A673 (cell line): ENCODE data around the gene KRT80. TPM values are rescaled to one million over a fixed set of nuclear protein-coding genes. Genes with fewer than 3 reads are reported as not detected.

ENCODE experiments used
- BruUV-seq: library from RNA; stranded (reverse); fragments of 400-500 nt; replicated peaks from 2 replicates; lab custom pipeline; 2021; lab: Mats Ljungman, UMichigan
- CTCF ChIA-PET: fragments of 300-600 bp; sonication (Branson Sonifier 250); formaldehyde crosslinking; loops from one replicate; lab custom pipeline; 2022; ENCODE audit warnings: antibody characterized with exemption; lab: Charles Lee
- POLR2A ChIA-PET: fragments of 300-600 bp; sonication (Branson Sonifier 250); formaldehyde crosslinking; loops from one replicate; lab custom pipeline; 2022; ENCODE audit warnings: antibody characterized with exemption; ENCODE audit not compliant: low non-redundant PET; lab: Charles Lee
- DNase-seq: peaks from one replicate; pipeline ENCODE4 v3.0.0-alpha.2; 2015; ENCODE audit warnings: low spot score
- H3K27ac ChIP-seq: fragments of 200-600 bp; sonication (generic); 2 replicates; pipeline ENCODE4 v1.5.1; 2016; ENCODE audit warnings: mixed run types, low read depth, mild to moderate bottlenecking, mixed read lengths, antibody characterized with exemption, low read length; ENCODE audit not compliant: poor library complexity, severe bottlenecking
- H3K27me3 ChIP-seq: fragments of 200-600 bp; sonication (generic); replicated peaks from 2 replicates; pipeline ENCODE4 v1.6.1; 2017; ENCODE audit warnings: mixed run types, low read depth, mild to moderate bottlenecking, mixed read lengths, antibody characterized with exemption, low read length; ENCODE audit not compliant: insufficient read depth, poor library complexity
- H3K36me3 ChIP-seq: fragments of 200-600 bp; sonication (generic); 2 replicates; pipeline ENCODE4 v1.6.1; 2016; ENCODE audit warnings: mixed run types, mild to moderate bottlenecking, mixed read lengths, antibody characterized with exemption, low read length; ENCODE audit not compliant: insufficient read depth, poor library complexity, severe bottlenecking
- H3K4me1 ChIP-seq: fragments of 200-600 bp; sonication (generic); 2 replicates; pipeline ENCODE4 v1.6.1; 2017; ENCODE audit warnings: mixed run types, mild to moderate bottlenecking, mixed read lengths, antibody characterized with exemption, low read length; ENCODE audit not compliant: insufficient read depth, poor library complexity, severe bottlenecking
- H3K4me3 ChIP-seq: fragments of 200-600 bp; sonication (generic); 2 replicates; pipeline ENCODE4 v1.5.1; 2016; ENCODE audit warnings: low read depth, mixed run types, mild to moderate bottlenecking, mixed read lengths, low read length; ENCODE audit not compliant: poor library complexity, severe bottlenecking
- H3K9me3 ChIP-seq: fragments of 200-600 bp; sonication (generic); 2 replicates; pipeline ENCODE4 v1.6.1; 2016; ENCODE audit warnings: mixed run types, low read depth, mild to moderate bottlenecking, mixed read lengths, antibody characterized with exemption, low read length; ENCODE audit not compliant: poor library complexity, severe bottlenecking
- EZH2 ChIP-seq: fragments of 200-600 bp; sonication (generic); IDR thresholded peaks from 2 replicates; pipeline ENCODE4 v1.6.1; 2017; ENCODE audit warnings: borderline replicate concordance, low read depth, mild to moderate bottlenecking, mixed read lengths, antibody characterized with exemption, low read length; ENCODE audit not compliant: poor library complexity, severe bottlenecking
- intact Hi-C: fragments of 100-400 bp; cut with micrococcal nuclease; formaldehyde crosslinking; loops from one replicate; pipeline ENCODE4 v1.10.0; 2022; ENCODE audit not compliant: unreplicated experiment
- total RNA-seq: library from RNA; stranded (reverse); gene quantifications from 2 replicates; pipeline ENCODE4 v1.2.3, GENCODE V29; 2021
- TF ChIP-seq, protein P1 (sequence below): fragments of 300-800, 200-600 bp; sonication (generic); conservative IDR thresholded peaks from 2 replicates; pipeline ENCODE4 v1.5.1; 2017; ENCODE audit warnings: low read depth, mild to moderate bottlenecking, antibody characterized with exemption, low read length, moderate library complexity, mixed read lengths

Gene KRT80
- total RNA-seq, 1 experiment from 2014 or later = 1.0 TPM

DNA sequence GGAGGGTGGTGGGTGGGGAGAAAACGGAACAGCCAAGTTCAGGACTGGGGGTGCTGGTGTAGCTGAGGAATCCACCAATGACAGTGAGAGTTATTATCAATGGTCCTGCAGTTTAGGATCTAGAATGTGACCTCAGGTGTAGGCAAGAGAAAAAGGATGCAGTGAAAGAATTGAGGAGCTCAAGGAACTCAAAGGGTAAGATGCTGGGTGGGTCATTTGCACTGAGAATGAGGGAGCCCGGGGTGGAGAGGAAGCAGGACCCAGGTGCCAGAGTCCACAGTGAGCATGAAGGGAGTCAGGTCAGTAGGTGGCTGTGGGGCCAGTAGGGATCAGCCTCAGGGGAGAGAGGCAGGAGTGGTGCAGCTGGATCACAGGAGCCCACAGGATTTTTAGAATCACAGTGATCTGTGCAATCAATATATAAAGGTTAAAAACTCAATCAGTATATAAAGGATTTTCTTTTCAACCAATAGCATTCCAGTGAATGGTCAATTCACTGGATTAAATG, 38.1 kb upstream of the KRT80 start:
- TF ChIP-seq, protein P1, sequence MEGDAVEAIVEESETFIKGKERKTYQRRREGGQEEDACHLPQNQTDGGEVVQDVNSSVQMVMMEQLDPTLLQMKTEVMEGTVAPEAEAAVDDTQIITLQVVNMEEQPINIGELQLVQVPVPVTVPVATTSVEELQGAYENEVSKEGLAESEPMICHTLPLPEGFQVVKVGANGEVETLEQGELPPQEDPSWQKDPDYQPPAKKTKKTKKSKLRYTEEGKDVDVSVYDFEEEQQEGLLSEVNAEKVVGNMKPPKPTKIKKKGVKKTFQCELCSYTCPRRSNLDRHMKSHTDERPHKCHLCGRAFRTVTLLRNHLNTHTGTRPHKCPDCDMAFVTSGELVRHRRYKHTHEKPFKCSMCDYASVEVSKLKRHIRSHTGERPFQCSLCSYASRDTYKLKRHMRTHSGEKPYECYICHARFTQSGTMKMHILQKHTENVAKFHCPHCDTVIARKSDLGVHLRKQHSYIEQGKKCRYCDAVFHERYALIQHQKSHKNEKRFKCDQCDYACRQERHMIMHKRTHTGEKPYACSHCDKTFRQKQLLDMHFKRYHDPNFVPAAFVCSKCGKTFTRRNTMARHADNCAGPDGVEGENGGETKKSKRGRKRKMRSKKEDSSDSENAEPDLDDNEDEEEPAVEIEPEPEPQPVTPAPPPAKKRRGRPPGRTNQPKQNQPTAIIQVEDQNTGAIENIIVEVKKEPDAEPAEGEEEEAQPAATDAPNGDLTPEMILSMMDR = no peak
- no peak for TF ChIP-seq EZH2
- Histone ChIP-seq H3K36me3 (no peaks in the 10 kb centered on the region), H3K27ac (no peak overlapping the region), H3K9me3 (no peaks in the 10 kb centered on the region), H3K27me3 (peaks cover 14% of the 10 kb centered on the region), H3K4me1 (no peaks in the 10 kb centered on the region), H3K4me3 (no peak overlapping the region)
- ChIA-PET POLR2A (interaction anchor here (0.7 kb wide), 1 partner anchor 453 kb away, joined by 4 read pairs; no protein-coding TSS in a partner anchor), CTCF (interaction anchor here (1.6 kb wide), 1 partner anchor 49 kb away, joined by 3 read pairs; no protein-coding TSS in a partner anchor)
- no peak for DNase-seq
- BruUV-seq = no TSS peak
- intact Hi-C loops = no loop called here

- Histone ChIP-seq H3K27me3 (peaks cover 16% of the 10 kb centered on the region), H3K27ac (no peak overlapping the region), H3K4me3 (no peak overlapping the region), H3K9me3 (no peaks in the 10 kb centered on the region), H3K4me1 (no peaks in the 10 kb centered on the region), H3K36me3 (no peaks in the 10 kb centered on the region)
- no peak for DNase-seq
- POLR2A ChIA-PET = no interaction called here
- BruUV-seq = no TSS peak
- intact Hi-C loops = no loop called here
- no peak for TF ChIP-seq EZH2
- TF ChIP-seq, protein P1 = no peak
- CTCF ChIA-PET = interaction anchor here (1.6 kb wide), 1 partner anchor 50 kb away, joined by 3 read pairs; no protein-coding TSS in a partner anchor
Observed at GRCh38 chr12:52228931-52229330, 37.1 kb upstream of the KRT80 start.

- no peaks in the 10 kb centered on the region for H3K4me1 ChIP-seq
- no peak for TF ChIP-seq EZH2
- TF ChIP-seq, protein P1 = no peak
- POLR2A ChIA-PET = no interaction called here
- H3K36me3 ChIP-seq = no peaks in the 10 kb centered on the region
- CTCF ChIA-PET = no interaction called here
- H3K27ac ChIP-seq = no peak overlapping the region
- no peak for DNase-seq
- H3K9me3 ChIP-seq = no peaks in the 10 kb centered on the region
- peaks cover 13% of the 10 kb centered on the region for H3K27me3 ChIP-seq
- intact Hi-C loops = no loop called here
- H3K4me3 ChIP-seq = no peak overlapping the region
- BruUV-seq = no TSS peak
Observed at GRCh38 chr12:52228366-52228765, 36.6 kb upstream of the KRT80 start.
